Fibroblast of lung (primary cell): ENCODE results near the gene SH3YL1.

Experiments used
- EZH2 ChIP-seq: IDR thresholded peaks from 2 replicates; pipeline ENCODE4 v1.5.1; 2012; ENCODE audit warnings: low read length, control low read depth, mild to moderate bottlenecking; ENCODE audit errors: missing control alignments
- TF ChIP-seq, protein P1 (sequence below), 2 donors: IDR thresholded peaks in 1 of 2; conservative IDR thresholded peaks in 1 of 2; 1 replicate in 1 of 2; 2 replicates in 1 of 2; pipeline ENCODE4 v1.5.1; 2011 to 2012; ENCODE audit warnings: low read length in 2 of 2, control low read depth in 1 of 2, inconsistent platforms in 1 of 2, low read depth in 1 of 2, mild to moderate bottlenecking in 1 of 2

DNA sequence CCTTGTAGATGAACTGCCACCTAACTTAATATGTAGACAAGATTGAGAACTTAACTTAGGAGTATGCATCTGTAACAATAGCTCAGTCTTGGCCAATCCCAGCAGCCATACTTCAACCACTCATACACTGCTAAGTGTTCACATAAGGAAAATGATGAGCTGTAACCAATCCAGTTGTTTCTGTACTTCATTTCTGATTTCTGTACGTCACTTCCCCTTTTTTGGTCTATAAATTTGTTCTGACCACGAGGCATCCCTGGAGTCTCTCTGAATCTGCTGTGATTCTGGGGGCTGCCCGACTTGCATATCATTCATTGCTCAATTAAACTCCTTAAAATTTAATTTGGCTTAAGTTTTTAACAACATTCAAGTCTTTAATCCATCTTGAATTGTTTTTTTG lies 6.4 kb downstream of the SH3YL1 start:
- TF ChIP-seq, protein P1, sequence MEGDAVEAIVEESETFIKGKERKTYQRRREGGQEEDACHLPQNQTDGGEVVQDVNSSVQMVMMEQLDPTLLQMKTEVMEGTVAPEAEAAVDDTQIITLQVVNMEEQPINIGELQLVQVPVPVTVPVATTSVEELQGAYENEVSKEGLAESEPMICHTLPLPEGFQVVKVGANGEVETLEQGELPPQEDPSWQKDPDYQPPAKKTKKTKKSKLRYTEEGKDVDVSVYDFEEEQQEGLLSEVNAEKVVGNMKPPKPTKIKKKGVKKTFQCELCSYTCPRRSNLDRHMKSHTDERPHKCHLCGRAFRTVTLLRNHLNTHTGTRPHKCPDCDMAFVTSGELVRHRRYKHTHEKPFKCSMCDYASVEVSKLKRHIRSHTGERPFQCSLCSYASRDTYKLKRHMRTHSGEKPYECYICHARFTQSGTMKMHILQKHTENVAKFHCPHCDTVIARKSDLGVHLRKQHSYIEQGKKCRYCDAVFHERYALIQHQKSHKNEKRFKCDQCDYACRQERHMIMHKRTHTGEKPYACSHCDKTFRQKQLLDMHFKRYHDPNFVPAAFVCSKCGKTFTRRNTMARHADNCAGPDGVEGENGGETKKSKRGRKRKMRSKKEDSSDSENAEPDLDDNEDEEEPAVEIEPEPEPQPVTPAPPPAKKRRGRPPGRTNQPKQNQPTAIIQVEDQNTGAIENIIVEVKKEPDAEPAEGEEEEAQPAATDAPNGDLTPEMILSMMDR (conservative IDR thresholded peaks at IDR 0.05 in 1 of 2, IDR thresholded peaks at IDR 0.05 in 1 of 2; ENCODE audit: low read depth in 1 of 2, low read length in 2 of 2): no peak
- TF ChIP-seq EZH2: no peak
